HepG2 (cell line): ENCODE measurements around the gene CPNE4. TPM values are rescaled to one million over a fixed set of nuclear protein-coding genes. Genes with fewer than 3 reads are reported as not detected.

Experiments
- ATAC-seq: fragments of 200-7000 bp; cut with Tn5 transposase; 3 replicates; pipeline ENCODE4 v1.9.1; 2020; ENCODE audit warnings: mild to moderate bottlenecking, moderate library complexity
- BruUV-seq: library from RNA; stranded (reverse); fragments of 400-500 nt; replicated peaks from 2 replicates; lab custom pipeline; 2021; lab: Mats Ljungman, UMichigan
- CTCF ChIA-PET: fragments of 300-600 bp; formaldehyde crosslinking; extraction: SDS; loops from one replicate; lab custom pipeline; 2021; ENCODE audit warnings: low total read pairs, inconsistent platforms, low intra/inter-chr PET ratio; lab: Yijun Ruan, JAX
- POLR2A ChIA-PET: fragments of 350-600 bp; sonication (Branson Sonifier 250); formaldehyde crosslinking; loops from one replicate; lab custom pipeline; 2020; ENCODE audit warnings: antibody characterized with exemption, inconsistent platforms; lab: Yijun Ruan, JAX
- DNase-seq: peaks from one replicate; pipeline ENCODE4 v3.0.0-alpha.2; 2015; ENCODE audit warnings: low spot score
- FAIRE-seq: peaks from 3 replicates; lab custom pipeline; 2011; peaks lifted over from hg19 to GRCh38; lab: Jason Lieb, UNC
- H2AFZ ChIP-seq: one replicate; pipeline ENCODE4 v1.6.1; 2011; ENCODE audit warnings: low read length, inconsistent platforms
- H3K27ac ChIP-seq: fragments of 300-600 bp; 3 replicates; pipeline ENCODE4 v1.8.0; 2011; ENCODE audit warnings: mixed run types, mild to moderate bottlenecking, mixed read lengths, low read length, inconsistent platforms; ENCODE audit not compliant: insufficient read depth; ENCODE audit errors: extremely low read length
- H3K27me3 ChIP-seq, 2 experiments: fragments of 200-600 bp in 1 of 2; 2 replicates in 1 of 2; 3 replicates in 1 of 2; pipeline versions ENCODE4 v1.6.0 to v1.8.0; 2011; ENCODE audit warnings: low read length in 2 of 2, mild to moderate bottlenecking in 2 of 2, moderate library complexity in 2 of 2, inconsistent platforms in 1 of 2; ENCODE audit not compliant: insufficient read depth in 2 of 2, control insufficient read depth in 1 of 2
- H3K36me3 ChIP-seq, 2 experiments: fragments of 200-600 bp in 1 of 2; replicated peaks in 1 of 2; 2 replicates in 1 of 2; 3 replicates in 1 of 2; pipeline versions ENCODE4 v1.5.1 to v1.8.0; 2011; ENCODE audit warnings: low read length in 2 of 2, inconsistent platforms in 1 of 2; ENCODE audit not compliant: insufficient read depth in 2 of 2, control insufficient read depth in 1 of 2
- H3K4me1 ChIP-seq: 2 replicates; pipeline ENCODE4 v1.5.1; 2012; ENCODE audit warnings: low read length, inconsistent platforms; ENCODE audit not compliant: insufficient read depth
- H3K4me2 ChIP-seq: 2 replicates; pipeline ENCODE4 v1.6.0; 2011; ENCODE audit warnings: low read depth, low read length, inconsistent platforms
- H3K4me3 ChIP-seq, 3 experiments: fragments of 200-600 bp in 1 of 3; sonication (generic), shearing (Covaris generic) in 1 of 3; replicated peaks in 1 of 3; 2 replicates each; pipeline ENCODE4 v1.5.1; 2011 to 2016; ENCODE audit warnings: low read length in 3 of 3, inconsistent platforms in 2 of 3, low read depth in 2 of 3, mild to moderate bottlenecking in 2 of 3, control low read depth in 1 of 3, mixed read lengths in 1 of 3; ENCODE audit not compliant: insufficient read depth in 1 of 3
- H3K79me2 ChIP-seq: one replicate; pipeline ENCODE4 v1.6.1; 2011; ENCODE audit warnings: low read length, inconsistent platforms; ENCODE audit not compliant: insufficient read depth
- H3K9ac ChIP-seq: 2 replicates; pipeline ENCODE4 v1.6.0; 2011; ENCODE audit warnings: mild to moderate bottlenecking, low read depth, low read length, inconsistent platforms; ENCODE audit not compliant: insufficient read depth
- H3K9me3 ChIP-seq: 2 replicates; pipeline ENCODE4 v1.5.1; 2012; ENCODE audit warnings: mild to moderate bottlenecking, low read length
- H4K20me1 ChIP-seq: 2 replicates; pipeline ENCODE4 v1.6.0; 2011; ENCODE audit warnings: inconsistent platforms, mild to moderate bottlenecking, low read length, moderate library complexity; ENCODE audit not compliant: insufficient read depth
- ARNT ChIP-seq: fragments of 450-650 bp; IDR thresholded peaks from 2 replicates; pipeline ENCODE4 v1.6.1; 2017
- NFE2L1 ChIP-seq: sonication (generic); formaldehyde crosslinking; IDR thresholded peaks from 2 replicates; pipeline ENCODE4 v1.4.0; 2020; ENCODE audit warnings: missing genetic modification reagents, mild to moderate bottlenecking, borderline replicate concordance
- PITX1 ChIP-seq: sonication (generic); formaldehyde crosslinking; IDR thresholded peaks from 2 replicates; pipeline ENCODE4 v1.5.1; 2020; ENCODE audit warnings: mild to moderate bottlenecking, missing genetic modification reagents
- ZNF609 ChIP-seq: sonication (generic); formaldehyde crosslinking; IDR thresholded peaks from 2 replicates; pipeline ENCODE4 v1.4.0; 2020; ENCODE audit warnings: mild to moderate bottlenecking, missing genetic modification reagents, borderline replicate concordance
- ZSCAN22 ChIP-seq: sonication (generic); formaldehyde crosslinking; IDR thresholded peaks from 2 replicates; pipeline ENCODE4 v1.4.0; 2020; ENCODE audit warnings: mild to moderate bottlenecking, missing genetic modification reagents
- in situ Hi-C: cut with HindIII; loops from 2 replicates; pipeline ENCODE4 v1.10.0; 2017; ENCODE audit warnings: low pct_unique_long_range_greater_than_20kb; ENCODE audit not compliant: extremely low pct_ligation_motif_present
- intact Hi-C: fragments of 100-400 bp; cut with micrococcal nuclease; formaldehyde crosslinking; loops from one replicate; pipeline ENCODE4 v1.10.0; 2022; ENCODE audit not compliant: unreplicated experiment
- polyA plus RNA-seq, 8 experiments: library from polyadenylated mRNA; depleted of rRNA in 3 of 8; stranded (reverse) in 7 of 8; unstranded in 1 of 8; fragments of >200 nt; fragmentation: Illumina TruSeq in 4 of 8; extraction: Trizol in 4 of 8; gene quantifications; 2 replicates each; pipeline versions ENCODE4 v1.2.1 to v1.2.3, GENCODE V29; 2011 to 2016; ENCODE audit warnings: low read depth in 4 of 8, missing spikeins in 1 of 8, mixed read lengths in 1 of 8; ENCODE audit not compliant: insufficient read depth in 1 of 8
- total RNA-seq, 5 experiments: library from RNA; depleted of rRNA; stranded (reverse); fragments of >200 nt; fragmentation: Illumina TruSeq; extraction: Trizol; gene quantifications; 2 replicates each; pipeline ENCODE4 v1.2.3, GENCODE V29; 2016; ENCODE audit warnings: low read depth in 1 of 5
- TF ChIP-seq, protein P1 (sequence below): sonication (generic); formaldehyde crosslinking; IDR thresholded peaks from 2 replicates; pipeline ENCODE4 v1.9.0; 2021; ENCODE audit warnings: mild to moderate bottlenecking, missing genetic modification reagents
- TF ChIP-seq, protein P2 (sequence below): sonication (generic); formaldehyde crosslinking; IDR thresholded peaks from 2 replicates; pipeline ENCODE4 v1.9.0; 2021; ENCODE audit warnings: missing genetic modification reagents, borderline replicate concordance

CPNE4 gene
- total and polyA plus RNA-seq, 2 of the 13 experiments (the other 11 are each of a cell fraction or from before 2014, with no cell fraction given), result not detected

GRCh38 chr3:131775650-131776049 is 259.2 kb downstream of the CPNE4 start:
- Histone ChIP-seq H3K4me1 (no peaks in the 10 kb centered on the region), H3K36me3 (no peaks in the 10 kb centered on the region), H3K4me3 (no peak overlapping the region), H3K27me3 (no peaks in the 10 kb centered on the region), H2AFZ (no peak overlapping the region), H3K9ac (no peak overlapping the region), H3K9me3 (no peaks in the 10 kb centered on the region), H3K27ac (no peak overlapping the region), H3K79me2 (no peaks in the 10 kb centered on the region), H3K4me2 (no peak overlapping the region), H4K20me1 (no peaks in the 10 kb centered on the region)
- FAIRE-seq (no peak), ATAC-seq (no peak), DNase-seq (no peak)
- in situ Hi-C loops, result no loop called here
- intact Hi-C loops, result no loop called here
- ChIA-PET CTCF (no interaction called here), POLR2A (no interaction called here)
- no TSS peak for BruUV-seq
- TF ChIP-seq PITX1 (CRISPR knock-in tag) (no peak), NFE2L1 (CRISPR knock-in tag) (no peak), ZSCAN22 (no peak), ZNF609 (CRISPR knock-in tag) (no peak), ARNT (no peak)
- TF ChIP-seq, protein P1, sequence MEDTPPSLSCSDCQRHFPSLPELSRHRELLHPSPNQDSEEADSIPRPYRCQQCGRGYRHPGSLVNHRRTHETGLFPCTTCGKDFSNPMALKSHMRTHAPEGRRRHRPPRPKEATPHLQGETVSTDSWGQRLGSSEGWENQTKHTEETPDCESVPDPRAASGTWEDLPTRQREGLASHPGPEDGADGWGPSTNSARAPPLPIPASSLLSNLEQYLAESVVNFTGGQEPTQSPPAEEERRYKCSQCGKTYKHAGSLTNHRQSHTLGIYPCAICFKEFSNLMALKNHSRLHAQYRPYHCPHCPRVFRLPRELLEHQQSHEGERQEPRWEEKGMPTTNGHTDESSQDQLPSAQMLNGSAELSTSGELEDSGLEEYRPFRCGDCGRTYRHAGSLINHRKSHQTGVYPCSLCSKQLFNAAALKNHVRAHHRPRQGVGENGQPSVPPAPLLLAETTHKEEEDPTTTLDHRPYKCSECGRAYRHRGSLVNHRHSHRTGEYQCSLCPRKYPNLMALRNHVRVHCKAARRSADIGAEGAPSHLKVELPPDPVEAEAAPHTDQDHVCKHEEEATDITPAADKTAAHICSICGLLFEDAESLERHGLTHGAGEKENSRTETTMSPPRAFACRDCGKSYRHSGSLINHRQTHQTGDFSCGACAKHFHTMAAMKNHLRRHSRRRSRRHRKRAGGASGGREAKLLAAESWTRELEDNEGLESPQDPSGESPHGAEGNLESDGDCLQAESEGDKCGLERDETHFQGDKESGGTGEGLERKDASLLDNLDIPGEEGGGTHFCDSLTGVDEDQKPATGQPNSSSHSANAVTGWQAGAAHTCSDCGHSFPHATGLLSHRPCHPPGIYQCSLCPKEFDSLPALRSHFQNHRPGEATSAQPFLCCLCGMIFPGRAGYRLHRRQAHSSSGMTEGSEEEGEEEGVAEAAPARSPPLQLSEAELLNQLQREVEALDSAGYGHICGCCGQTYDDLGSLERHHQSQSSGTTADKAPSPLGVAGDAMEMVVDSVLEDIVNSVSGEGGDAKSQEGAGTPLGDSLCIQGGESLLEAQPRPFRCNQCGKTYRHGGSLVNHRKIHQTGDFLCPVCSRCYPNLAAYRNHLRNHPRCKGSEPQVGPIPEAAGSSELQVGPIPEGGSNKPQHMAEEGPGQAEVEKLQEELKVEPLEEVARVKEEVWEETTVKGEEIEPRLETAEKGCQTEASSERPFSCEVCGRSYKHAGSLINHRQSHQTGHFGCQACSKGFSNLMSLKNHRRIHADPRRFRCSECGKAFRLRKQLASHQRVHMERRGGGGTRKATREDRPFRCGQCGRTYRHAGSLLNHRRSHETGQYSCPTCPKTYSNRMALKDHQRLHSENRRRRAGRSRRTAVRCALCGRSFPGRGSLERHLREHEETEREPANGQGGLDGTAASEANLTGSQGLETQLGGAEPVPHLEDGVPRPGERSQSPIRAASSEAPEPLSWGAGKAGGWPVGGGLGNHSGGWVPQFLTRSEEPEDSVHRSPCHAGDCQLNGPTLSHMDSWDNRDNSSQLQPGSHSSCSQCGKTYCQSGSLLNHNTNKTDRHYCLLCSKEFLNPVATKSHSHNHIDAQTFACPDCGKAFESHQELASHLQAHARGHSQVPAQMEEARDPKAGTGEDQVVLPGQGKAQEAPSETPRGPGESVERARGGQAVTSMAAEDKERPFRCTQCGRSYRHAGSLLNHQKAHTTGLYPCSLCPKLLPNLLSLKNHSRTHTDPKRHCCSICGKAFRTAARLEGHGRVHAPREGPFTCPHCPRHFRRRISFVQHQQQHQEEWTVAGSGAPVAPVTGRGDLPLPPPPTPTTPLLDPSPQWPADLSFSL (CRISPR knock-in tag), result no peak
- TF ChIP-seq, protein P2, sequence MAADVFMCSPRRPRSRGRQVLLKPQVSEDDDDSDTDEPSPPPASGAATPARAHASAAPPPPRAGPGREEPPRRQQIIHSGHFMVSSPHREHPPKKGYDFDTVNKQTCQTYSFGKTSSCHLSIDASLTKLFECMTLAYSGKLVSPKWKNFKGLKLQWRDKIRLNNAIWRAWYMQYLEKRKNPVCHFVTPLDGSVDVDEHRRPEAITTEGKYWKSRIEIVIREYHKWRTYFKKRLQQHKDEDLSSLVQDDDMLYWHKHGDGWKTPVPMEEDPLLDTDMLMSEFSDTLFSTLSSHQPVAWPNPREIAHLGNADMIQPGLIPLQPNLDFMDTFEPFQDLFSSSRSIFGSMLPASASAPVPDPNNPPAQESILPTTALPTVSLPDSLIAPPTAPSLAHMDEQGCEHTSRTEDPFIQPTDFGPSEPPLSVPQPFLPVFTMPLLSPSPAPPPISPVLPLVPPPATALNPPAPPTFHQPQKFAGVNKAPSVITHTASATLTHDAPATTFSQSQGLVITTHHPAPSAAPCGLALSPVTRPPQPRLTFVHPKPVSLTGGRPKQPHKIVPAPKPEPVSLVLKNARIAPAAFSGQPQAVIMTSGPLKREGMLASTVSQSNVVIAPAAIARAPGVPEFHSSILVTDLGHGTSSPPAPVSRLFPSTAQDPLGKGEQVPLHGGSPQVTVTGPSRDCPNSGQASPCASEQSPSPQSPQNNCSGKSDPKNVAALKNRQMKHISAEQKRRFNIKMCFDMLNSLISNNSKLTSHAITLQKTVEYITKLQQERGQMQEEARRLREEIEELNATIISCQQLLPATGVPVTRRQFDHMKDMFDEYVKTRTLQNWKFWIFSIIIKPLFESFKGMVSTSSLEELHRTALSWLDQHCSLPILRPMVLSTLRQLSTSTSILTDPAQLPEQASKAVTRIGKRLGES (CRISPR knock-in tag), result no peak
